ENCODE data around the gene PRKCH. TPM values are rescaled to one million over a fixed set of nuclear protein-coding genes. Genes with fewer than 3 reads are reported as not detected.

The PRKCH gene
- total RNA-seq, 2 donors from 2014 or later: 18.2 to 82.4 TPM

DNA sequence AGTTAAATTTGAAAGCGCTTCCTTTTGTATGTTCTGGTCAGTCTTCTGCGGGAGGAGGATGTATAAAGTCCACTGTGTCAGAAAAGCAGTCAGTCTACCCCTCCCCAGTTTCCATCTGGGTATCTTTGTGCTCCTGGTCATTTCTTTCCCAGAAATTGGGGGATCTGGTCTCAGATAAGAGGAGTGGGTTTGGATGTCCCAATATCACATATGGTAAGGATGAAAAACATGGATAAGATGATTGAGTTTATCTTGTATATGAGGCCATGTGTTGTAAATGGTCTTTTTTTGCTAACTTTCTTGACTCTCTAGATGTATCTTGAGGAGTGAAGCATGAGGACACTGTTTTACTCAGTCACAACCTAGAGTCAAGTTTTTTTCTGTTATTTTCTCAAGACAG, 187.1 kb downstream of the PRKCH start:
- Histone ChIP-seq H3K27ac (no peak overlapping the region), H3K4me1 (peaks cover 19% of the 10 kb centered on the region), H3K9me3 (no peaks in the 10 kb centered on the region), H3K36me3 (replicated peaks in 1 of 2; ENCODE audit: insufficient read depth in 1 of 2, low read depth in 2 of 2) (no peaks in the 10 kb centered on the region), H3K27me3 (no peaks in the 10 kb centered on the region), H3K4me3 (no peak overlapping the region)
- no peak for ATAC-seq
- 45 to 50% methylated on average over 2 of the region's 2 CpGs for WGBS, 2 donors
- intact Hi-C loops (cut with DNase I): no loop called here
- no peak for TF ChIP-seq POLR2A (IDR thresholded peaks at IDR 0.05)
- TF ChIP-seq, protein P1, sequence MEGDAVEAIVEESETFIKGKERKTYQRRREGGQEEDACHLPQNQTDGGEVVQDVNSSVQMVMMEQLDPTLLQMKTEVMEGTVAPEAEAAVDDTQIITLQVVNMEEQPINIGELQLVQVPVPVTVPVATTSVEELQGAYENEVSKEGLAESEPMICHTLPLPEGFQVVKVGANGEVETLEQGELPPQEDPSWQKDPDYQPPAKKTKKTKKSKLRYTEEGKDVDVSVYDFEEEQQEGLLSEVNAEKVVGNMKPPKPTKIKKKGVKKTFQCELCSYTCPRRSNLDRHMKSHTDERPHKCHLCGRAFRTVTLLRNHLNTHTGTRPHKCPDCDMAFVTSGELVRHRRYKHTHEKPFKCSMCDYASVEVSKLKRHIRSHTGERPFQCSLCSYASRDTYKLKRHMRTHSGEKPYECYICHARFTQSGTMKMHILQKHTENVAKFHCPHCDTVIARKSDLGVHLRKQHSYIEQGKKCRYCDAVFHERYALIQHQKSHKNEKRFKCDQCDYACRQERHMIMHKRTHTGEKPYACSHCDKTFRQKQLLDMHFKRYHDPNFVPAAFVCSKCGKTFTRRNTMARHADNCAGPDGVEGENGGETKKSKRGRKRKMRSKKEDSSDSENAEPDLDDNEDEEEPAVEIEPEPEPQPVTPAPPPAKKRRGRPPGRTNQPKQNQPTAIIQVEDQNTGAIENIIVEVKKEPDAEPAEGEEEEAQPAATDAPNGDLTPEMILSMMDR (IDR thresholded peaks at IDR 0.05): no peak
- DNase-seq: no peak

DNA sequence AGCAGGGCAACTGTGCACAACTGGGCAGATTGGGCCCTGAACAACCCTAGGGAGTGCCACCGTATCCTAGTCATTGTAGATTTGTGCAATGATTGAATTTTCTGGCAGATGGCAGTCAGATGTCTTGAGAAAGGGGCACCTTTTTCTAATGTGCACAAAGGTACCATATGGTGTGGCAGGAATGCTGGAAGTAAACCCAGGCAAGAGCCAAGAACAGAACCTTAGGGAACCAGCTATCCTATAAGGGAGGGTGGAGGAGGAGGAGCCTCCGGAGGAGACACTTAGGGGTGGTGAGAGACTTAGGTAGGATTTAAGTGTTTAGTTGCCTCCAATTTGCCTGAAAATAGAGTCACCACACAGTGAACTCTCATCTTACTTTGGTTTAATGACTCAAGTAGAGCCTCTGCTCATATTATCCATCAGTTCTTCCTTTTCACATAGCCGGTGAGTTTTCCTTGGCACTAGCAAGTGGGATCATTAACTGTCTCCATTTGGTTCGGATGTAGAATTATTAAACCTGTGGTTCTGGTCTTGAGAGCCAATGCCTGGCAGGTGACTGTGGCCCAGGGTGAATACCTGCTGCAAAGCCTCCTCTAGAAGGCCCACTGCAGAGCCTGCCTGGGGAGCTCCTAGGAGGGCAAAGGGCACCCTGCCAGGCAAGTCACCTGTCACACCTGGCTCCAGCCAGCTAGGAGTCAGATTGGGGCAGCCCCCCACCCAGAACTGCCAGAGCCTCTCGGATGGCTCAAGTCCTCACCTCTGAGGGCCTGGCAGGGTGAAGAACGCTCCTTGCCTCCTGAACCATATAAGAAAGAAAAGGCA, 189.6 kb downstream of the PRKCH start:
- Histone ChIP-seq H3K4me1 (peaks cover 43% of the 10 kb centered on the region), H3K27ac (peak overlapping the region; percentile 4 to 67 (median 60)), H3K27me3 (no peaks in the 10 kb centered on the region), H3K4me3 (no peak overlapping the region), H3K36me3 (replicated peaks in 1 of 2; ENCODE audit: insufficient read depth in 1 of 2, low read depth in 2 of 2) (no peaks in the 10 kb centered on the region), H3K9me3 (no peaks in the 10 kb centered on the region)
- peak; percentile 10 for ATAC-seq
- intact Hi-C loops (cut with DNase I): no loop called here
- DNase-seq: peak in 2 of 4 donors; percentile 39 to 60
- 80 to 84% methylated on average over 4 to 6 of the region's 6 CpGs for WGBS, 2 donors
- no peak for TF ChIP-seq POLR2A (IDR thresholded peaks at IDR 0.05)
- TF ChIP-seq, protein P1 (IDR thresholded peaks at IDR 0.05): no peak

DNA sequence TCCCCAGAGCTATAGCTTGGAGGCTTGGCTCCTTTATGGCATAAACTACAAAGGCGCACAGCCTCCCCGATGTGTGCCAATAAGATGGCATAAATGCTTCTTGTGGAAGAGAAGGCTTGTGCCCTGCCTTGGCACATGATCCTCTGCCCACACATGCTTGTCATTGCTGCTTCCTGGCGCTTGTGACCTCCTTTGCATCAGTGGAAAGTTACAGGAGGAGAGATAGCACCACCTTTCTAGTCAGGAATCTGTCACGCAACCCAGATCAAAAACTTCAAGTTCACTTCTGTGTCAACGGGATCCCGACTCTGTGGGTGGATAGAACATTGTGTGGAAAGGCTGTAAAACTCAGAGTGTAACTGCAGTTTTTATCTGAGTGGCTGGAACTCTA, 190.2 kb downstream of the PRKCH start:
- H3K9me3 ChIP-seq: no peaks in the 10 kb centered on the region
- intact Hi-C loops (cut with DNase I): no loop called here
- no peak overlapping the region for H3K4me3 ChIP-seq
- ATAC-seq (peak; percentile 28), DNase-seq (peak in 3 of 4 donors; percentile 36 to 51 (median 44))
- no peak for TF ChIP-seq POLR2A (IDR thresholded peaks at IDR 0.05)
- TF ChIP-seq, protein P1 (IDR thresholded peaks at IDR 0.05): no peak
- no peaks in the 10 kb centered on the region for H3K27me3 ChIP-seq
- H3K4me1 ChIP-seq: peaks cover 49% of the 10 kb centered on the region
- WGBS, 2 donors: 27 to 31% methylated on average over 5 to 6 of the region's 6 CpGs
- H3K27ac ChIP-seq: peak overlapping the region; percentile 4 to 67 (median 60)
- H3K36me3 ChIP-seq (replicated peaks in 1 of 2; ENCODE audit: insufficient read depth in 1 of 2, low read depth in 2 of 2): no peaks in the 10 kb centered on the region

DNA sequence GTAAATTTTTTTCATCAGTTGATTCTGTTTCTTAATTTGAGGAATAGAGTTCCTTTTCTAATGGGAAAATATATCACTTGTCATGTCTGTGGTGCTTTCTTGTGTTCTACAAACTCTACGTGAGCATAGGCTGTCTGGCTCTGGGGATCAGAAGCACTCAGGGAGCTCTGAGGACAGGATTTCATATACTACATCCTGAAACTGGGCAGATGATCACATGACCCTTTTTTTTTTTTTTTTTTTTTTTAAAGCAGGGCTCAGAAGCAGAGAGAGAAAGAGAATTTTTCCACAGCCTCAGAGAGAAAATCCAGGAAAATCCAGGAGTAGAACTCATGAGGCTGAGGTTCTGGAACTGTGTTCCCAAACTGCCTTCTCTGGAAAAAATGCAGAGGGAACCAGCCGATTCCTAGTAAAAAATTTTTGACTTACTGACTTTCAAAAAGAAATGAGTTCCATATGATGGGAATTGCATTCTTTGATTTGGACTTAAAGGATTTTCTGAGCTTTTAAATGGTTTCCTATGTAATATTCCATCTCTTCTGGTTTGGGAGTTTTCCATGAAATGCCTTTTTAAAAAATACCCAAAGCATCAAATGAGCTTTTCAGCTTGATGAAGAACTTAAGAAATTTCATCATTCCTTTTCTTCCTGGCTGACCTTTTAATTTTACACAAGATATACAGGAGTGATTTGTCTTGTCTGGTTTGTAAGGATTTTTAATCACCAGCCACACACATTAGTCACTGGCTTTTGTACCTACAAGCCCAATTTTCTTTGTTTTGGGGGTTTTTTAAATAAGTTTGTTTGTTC, 190.9 kb downstream of the PRKCH start:
- intact Hi-C loops (cut with DNase I): no loop called here
- ATAC-seq (peak; percentile 57), DNase-seq (peak in 1 of 4 donors; percentile 27)
- Histone ChIP-seq H3K4me1 (peaks cover 56% of the 10 kb centered on the region), H3K4me3 (no peak overlapping the region), H3K27me3 (no peaks in the 10 kb centered on the region), H3K36me3 (replicated peaks in 1 of 2; ENCODE audit: insufficient read depth in 1 of 2, low read depth in 2 of 2) (no peaks in the 10 kb centered on the region), H3K27ac (peak overlapping the region in 3 of 4 donors; percentile 59 to 67 (median 61)), H3K9me3 (no peaks in the 10 kb centered on the region)
- TF ChIP-seq POLR2A (IDR thresholded peaks at IDR 0.05): no peak
- TF ChIP-seq, protein P1 (IDR thresholded peaks at IDR 0.05): no peak
- WGBS, 2 donors: 54 to 64% methylated on average over 2 of the region's 2 CpGs

Measured in body of pancreas (tissue), 4 donors.